HG02610 (cell line): ENCODE measurements around the gene ATG14.

ENCODE experiments used
- ATAC-seq: cut with Tn5 transposase; IDR thresholded peaks from one replicate; pipeline ENCODE4 v1.9.1; 2021; ENCODE audit warnings: mild to moderate bottlenecking, moderate library complexity; ENCODE audit not compliant: unreplicated experiment

ATG14 gene

GRCh38 chr14:55323910-55324309 lies 87.7 kb downstream of the ATG14 start:
- no peak for ATAC-seq

DNA sequence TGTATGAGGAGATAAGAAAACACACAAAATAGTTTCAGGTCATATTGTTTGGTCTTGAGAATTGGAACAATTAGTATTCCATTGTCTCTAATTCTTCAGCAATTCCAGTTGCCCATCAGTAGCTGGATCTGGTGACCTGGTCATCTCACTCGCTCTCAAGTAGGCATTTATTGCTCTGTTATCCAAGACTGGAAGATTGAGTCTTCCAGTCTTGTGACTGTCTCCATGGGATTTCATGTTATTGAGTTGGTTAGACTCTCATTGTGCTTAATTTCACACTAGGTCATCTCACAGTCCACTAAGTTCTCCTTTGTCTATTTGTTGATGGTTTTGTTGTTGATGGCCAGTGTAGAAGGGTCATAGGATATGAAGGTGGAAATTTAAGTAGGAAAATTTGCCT lies 92.9 kb downstream of the ATG14 start:
- ATAC-seq = no peak

DNA sequence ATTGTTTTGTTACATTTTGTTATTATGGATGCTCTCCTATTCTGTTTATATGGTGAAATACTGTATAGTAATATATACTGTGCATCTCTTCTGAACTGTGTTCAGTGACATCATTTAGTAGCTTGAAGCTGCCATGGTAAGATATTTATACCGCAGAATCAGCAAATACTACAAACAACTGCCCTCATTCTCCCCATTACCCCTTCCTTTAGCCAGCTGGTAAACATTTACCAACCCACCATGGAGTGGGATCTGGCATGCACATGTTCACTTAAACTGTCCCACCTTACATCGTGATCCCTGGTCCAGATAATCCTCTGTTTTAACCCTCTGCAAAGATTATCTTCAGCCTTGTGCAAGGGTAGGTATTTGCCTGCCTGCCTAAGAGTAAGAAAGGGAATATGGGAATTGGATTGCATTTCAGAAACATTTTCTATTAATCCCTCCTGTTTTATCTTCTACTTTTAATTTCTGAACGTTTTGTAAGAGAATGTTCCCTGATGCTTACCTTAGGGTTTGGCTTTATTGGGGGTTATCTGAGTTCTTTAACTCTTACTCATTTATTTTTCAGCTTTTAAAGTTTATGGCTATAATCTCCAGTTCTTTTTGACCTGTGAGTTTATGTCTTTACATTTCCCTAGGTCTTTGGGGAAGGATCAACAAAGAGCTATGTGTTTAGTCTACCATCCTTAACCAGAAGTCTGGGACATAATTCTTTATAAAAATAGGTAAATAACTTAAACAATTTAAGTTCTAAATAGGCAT lies 93.9 kb downstream of the ATG14 start:
- no peak for ATAC-seq

DNA sequence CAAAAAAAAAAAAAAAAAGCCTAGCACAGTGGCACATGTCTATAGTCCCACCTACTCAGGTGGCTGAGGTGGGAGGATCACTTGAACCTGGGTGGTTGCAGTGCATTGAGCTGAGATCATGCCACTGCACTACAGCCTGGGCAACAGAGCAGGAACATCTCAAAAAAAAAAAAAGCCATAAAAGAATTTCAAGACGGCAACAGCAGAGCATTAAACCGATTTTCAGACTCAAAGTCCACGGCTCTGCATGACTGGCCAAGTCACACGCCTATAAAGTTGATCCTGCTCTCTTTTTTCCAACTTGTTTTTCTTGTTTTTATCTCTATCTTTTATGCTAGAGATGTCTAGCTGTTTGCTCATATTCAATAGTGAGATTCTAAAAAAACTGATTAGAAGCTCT lies 95.1 kb downstream of the ATG14 start:
- no peak for ATAC-seq
